Limb (tissue), 2 donors: Measurements from ENCODE around the gene SHANK3.
A peak's percentile ranks its signal among the peaks of the same experiment; 100 is the strongest.
"Not testable (repeated sequence)": the region's sequence is repeated elsewhere in the genome, so short reads cannot be mapped to it uniquely, and the experiment has no call there.

Source experiments
- DNase-seq, 2 donors: peaks; one replicate each; pipeline ENCODE4 v3.0.0-alpha.2; 2016; ENCODE audit errors: extremely low spot score in 2 of 2

SHANK3 gene

DNA sequence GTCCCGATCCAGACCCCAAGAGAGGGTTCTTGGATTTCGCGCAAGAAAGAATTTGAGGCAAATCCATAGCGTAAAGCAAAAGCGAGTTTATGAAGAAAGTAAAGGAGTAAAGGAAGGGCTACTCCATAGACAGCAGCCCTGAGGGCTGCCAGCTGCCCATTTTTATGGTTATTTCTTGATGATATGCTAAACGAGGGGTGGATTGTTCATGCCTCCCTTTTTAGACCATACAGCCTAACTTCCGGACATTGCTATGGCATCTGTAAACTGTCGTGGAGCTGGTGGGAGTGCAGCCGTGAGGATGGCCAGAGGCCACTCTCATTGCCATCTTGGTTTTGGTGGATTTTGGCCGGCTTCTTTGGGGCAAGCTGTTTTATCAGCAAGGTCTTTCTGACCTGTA lies 19.4 kb upstream of the SHANK3 start:
- no peak for DNase-seq

DNA sequence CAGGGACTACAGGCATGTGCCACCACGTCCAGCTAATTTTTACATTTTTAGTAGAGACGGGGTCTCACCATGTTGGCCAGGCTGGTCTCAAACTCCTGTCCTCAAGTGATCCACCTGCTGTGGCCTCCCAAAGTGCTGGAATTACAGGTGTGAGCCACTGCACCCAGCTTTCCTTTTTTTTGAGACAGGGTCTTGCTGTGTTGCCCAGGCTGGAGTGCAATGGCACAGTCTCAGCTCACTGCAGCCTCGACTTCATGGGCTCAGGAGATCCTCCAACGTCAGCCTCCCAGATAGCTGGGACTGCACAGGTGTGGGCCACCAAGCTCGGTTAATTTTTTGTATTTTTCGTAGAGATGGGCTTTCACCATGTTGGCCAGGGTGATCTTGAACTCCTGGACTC lies 18.0 kb upstream of the SHANK3 start:
- DNase-seq, result not testable (repeated sequence)

DNA sequence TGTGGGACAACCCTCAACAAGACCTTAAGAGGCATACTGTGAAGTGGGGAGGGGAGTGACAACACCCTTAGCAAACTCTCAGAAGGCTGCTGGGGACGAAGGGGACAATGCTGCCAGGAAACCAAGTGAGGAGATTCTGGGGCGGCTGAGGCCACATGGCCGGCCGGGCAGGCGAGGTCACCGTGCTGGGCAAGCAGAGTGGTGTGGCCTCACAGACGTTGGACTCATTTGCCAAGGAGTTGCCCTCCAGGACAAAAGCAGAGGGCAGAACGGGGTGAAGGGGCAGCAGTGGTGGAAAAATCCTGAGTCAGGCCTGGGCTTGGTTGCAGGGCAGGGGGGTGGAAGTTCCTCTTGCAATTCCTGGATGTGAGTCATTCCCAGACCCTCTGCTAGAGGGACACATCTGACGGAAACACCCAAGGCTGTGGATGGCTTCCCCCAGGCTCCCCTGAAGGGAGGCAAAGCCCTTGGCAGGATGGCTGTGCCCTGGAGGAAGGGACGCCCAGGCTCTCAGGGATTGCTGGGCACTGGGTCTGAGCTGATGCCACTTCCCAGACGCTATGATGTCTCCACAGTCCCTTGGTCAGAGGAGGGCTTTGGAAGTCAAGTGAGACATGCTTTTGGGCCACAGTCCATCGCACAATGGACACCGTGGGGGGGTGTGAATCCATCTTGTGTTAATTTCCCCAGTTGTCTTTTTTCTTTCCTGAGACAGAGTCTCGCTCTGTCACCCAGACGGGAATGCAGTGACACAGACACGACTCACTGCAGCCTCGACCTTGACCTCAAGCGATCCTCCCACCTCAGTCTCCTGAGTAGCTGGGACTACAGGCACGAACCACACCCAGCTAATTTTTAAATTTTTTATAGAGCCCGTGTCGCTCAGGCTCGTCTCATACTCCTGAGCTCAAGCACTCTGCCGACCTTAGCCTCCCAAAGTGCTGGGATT lies 16.2 kb upstream of the SHANK3 start:
- DNase-seq, result no peak

DNA sequence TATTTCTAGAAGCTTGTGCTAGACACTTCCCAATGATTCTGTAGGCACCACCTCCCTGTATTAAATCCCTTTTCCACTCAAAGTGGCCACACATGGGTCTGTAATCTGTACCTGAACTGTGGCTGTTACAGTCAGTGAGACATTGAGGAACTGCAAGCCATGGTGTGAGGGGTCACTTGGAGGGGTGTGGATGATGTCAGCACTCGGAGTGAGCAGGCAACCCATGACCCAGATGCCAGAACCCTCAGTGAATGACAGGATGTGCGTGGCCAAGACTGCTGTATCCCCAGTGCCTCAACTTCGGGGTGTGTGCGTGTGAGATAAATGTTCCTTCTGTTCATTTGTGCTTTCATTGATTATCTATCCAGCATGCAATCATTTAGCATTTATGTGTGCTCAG lies 14.7 kb upstream of the SHANK3 start:
- DNase-seq, result no peak

DNA sequence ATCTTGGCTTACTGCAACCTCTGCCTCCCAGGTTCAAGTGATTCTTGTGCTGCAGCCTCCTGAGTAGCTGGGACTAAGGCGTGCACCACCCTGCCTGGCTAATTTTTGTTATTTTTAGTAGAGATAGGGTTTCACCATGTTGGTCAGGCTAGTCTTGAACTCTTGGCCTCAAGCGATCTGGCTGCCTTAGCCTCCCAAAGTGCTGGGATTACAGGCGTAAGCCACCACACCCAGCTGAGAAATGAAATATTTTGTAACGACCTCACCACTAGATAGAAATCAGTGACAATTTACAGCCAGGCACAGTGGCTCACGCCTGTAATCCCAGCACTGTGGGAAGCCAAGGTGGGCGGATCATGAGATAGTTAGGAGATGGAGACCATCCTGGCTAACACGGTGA lies 12.9 kb upstream of the SHANK3 start:
- DNase-seq, result not testable (repeated sequence)

DNA sequence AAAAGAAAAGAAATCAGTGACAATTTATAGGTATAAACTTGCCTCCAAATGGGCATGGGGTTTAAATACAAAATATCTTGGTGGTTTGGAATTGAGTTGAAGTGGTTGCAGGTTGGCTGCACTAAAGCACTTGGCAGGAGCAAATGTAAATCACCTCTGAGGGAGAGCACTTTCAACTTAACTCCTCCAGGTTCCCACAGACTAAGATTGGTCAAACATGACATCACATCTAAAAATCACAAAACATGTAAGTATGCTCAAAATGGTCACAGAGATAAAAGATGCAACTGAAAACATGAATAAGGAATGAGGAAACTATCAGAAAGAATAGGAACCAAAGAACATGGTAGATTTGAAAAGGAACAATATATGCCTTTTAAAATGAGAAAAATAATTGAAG lies 12.3 kb upstream of the SHANK3 start:
- DNase-seq, result no peak

DNA sequence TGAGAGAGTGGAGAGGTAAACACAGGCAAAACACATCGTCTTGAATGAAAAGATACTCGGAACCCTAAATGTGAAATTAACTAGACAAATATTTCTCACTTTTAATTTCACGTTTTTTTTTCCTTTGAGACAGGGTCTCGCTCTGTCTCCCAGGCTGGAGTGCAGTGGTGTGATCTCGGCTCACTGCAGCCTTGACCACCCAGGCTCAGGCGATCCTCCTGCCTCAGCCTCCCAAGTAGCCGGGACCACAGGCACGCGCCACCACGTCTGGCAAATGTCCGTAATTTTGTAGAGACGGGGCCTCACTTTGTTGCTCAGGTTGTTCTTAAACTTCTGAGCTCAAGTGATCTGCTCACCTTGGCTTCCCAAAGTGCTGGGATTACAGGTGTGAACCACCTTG lies 7.4 kb upstream of the SHANK3 start:
- no peak for DNase-seq

DNA sequence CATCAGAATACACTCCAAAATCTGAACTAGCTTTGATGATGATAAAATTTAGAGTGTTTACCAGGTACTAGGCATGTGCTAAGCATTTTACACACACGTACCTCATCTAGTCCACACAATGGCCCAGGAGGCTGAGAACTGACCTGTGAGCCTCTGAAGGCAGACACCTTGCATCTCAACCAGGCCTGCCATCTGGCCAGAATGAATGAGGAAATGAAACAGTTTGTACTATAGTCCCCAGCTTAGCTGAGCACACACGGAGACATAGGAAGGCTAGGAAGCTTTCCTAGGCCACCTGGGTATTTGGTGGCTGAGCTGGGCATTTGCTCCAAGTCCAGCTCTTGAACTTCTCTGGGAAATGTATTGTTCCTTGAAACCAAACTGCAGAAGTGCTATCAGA lies 6.9 kb upstream of the SHANK3 start:
- DNase-seq, result no peak

DNA sequence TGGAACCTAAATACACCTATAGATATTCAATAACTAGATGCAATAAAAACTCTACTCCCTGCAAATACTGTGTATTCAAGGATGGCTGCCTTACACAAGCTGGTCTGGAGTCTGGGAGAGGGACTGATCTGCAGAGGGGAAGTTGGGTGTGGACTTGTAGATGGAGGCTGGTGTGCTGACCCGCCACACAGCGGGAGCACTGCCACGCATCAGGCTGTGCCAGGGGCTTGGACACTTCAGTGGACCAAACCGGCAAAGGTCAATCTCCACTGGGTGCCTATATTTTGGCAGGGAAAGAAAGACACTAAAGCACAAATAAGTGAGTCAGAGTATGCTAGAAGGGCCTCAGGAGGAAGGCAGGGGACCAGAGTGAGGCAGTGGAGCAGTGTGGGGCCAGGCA lies 2.1 kb upstream of the SHANK3 start:
- DNase-seq, result no peak

DNA sequence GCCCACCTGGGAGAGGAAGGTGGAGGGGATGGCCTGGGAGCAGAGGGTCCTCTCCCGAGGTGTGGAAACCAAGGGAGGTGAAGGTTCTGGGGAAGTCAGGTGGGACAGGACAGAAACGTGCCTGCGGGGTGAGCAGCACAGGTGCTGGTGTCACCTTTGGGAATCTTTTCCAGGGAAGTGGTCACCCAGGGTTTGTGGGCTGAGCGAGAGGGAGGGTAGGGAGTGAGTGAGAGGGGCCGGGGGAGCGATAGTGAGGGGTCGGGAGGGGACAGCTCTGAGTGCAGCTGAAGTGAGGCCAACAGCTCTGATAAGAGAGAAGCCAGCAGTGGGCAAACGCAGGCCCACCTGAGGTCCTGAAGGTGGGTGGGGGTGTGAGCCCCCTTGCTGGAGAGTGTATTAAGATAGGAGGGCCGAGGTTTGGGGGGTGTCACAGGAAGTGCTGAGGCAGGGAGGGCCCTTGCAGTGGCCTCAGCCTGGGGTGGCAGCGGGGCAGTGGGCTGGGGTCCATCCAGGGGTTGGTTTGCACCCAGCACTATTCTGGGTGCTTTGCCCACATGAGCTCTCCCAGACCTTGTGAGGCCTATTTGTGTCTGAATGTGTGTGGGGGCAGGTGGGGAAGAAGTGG lies 1.6 kb upstream of the SHANK3 start:
- no peak for DNase-seq

DNA sequence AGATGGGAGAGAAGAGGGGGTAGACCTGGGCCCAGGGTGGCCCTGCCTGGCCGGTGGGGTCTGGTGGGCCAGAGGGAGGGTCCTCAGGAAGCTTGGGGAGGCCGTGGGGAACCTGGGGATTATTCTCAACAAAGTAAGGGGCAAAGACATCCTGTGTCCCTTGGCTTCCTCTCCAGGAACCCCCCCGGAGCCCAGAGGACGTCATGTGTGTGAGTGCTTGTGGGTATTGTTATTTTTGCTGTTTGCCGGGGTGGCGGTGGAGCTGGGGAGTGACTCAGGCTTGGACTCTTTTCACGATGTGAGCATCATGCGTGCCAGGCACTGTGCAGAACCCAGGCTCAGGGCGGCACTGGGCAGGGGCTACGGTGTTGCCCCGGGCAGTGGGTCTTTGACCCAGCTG lies 982 bp upstream of the SHANK3 start:
- DNase-seq, result no peak

DNA sequence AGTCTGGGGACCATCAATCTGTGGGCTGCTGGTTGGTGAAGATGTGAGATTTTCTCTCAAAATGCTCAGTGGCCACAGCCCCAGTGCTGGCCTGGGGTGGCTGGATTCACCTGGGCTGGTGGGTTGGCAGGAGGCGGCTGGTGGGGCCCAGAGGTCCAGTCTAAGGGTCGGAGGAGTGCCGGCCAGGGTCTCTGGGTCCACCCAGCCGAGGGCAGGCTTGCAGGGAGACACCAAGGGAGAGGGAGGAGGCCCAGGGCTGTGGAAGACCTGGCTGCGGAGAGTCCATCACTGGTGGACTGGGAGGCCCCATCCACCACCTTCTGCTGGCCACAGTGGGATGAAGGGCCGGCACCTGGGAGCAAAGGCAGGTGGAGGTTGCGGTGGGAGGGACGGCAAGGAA lies 582 bp upstream of the SHANK3 start:
- DNase-seq, result no peak

DNA sequence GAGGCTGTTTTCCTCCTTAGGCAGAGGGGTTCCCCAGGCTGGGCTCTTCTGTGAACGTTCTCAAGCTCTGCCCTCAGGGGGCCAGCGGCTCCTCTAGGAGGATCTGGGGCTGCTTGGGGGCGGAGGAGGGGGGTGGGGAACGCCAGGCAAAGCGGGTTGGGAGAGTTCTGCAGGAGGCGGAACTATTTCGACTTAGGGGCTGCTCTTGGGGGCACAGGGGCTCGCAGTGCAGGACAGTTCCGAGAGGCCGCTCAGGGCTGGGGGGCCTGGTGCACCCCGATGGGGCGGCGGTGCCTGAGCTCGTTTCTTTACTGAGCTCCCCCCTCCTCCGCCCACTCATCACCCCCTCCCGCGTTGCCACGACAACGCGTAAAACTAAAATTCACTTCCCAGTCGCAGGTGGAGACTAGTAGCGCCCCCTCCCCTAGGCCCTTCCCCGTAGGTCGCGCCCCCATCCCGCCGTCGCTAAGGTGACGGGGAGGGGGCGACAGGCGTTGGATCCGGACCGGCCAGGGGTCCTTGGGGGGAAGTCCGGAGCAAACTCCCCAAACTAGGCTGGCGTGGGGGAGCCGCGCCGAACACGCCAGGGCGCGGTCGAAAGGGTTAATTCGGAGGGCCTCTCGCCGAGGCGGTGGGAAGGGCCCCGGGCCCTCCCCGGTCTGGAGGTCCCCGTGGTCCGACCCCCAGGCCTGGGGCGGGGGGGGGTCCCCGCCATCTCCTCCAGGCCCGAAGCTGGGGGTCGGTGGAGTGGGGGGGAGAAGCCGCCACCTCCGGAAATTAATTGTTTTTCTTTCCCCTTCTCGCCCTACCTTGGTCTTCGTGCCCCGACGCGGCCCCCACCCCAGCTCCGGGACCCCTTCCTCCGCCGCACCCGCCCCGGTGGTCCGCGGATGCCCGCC lies 857 bp downstream of the SHANK3 start:
- peak in 1 of 2 donors; percentile 71 for DNase-seq

DNA sequence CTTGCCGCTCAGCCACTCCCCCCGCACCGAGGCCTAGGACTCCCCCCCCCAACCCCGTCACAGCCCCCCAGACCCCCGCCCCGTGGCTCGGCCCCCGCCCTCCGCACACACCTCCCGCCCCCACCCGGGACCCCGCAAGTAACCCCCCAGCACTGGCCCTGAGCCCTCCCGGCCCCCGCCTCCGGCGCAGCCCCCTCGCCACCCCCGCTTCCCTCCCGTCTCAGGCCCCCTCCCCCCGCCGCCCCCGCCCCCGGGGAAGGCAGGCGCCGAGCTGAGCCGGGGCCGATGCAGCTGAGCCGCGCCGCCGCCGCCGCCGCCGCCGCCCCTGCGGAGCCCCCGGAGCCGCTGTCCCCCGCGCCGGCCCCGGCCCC lies 1.5 kb downstream of the SHANK3 start:
- peak in 1 of 2 donors; percentile 73 for DNase-seq

DNA sequence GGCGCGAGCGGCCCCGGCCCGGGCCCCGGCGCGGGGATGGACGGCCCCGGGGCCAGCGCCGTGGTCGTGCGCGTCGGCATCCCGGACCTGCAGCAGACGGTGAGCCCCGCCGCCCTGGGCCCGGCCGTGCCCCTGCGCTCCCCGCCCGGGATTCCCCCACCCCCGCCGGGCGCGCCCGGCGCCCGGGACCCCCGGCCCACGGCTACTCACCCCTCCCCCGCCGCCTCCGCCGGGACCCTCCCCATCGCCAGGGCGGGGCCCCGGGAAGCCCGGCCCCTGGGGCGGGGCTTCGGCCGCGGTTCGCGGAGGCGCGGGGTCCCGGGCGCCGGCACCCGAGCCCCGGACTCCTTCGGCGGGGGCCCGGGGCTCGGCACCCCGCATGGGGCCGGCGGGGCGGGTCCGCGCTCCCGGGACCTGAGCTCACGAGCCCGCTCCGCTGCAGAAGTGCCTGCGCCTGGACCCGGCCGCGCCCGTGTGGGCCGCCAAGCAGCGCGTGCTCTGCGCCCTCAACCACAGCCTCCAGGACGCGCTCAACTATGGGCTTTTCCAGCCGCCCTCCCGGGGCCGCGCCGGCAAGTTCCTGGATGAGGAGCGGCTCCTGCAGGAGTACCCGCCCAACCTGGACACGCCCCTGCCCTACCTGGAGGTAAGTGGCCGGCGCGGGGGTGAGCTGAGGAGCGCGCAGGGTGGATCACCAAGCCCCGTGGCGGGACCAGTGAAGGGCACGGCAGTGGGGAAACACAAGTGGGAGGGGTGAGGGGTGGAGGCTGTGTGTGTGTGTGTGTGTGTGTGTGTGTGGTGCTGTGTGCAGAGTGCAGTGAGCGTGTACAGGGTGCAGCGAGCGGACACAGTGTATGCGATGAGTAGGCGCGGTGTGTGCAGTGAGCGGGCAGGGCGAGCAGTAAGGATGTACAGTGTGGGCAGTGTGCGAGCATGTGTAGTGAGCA lies 2.3 kb downstream of the SHANK3 start:
- peak in 1 of 2 donors; percentile 82 for DNase-seq

DNA sequence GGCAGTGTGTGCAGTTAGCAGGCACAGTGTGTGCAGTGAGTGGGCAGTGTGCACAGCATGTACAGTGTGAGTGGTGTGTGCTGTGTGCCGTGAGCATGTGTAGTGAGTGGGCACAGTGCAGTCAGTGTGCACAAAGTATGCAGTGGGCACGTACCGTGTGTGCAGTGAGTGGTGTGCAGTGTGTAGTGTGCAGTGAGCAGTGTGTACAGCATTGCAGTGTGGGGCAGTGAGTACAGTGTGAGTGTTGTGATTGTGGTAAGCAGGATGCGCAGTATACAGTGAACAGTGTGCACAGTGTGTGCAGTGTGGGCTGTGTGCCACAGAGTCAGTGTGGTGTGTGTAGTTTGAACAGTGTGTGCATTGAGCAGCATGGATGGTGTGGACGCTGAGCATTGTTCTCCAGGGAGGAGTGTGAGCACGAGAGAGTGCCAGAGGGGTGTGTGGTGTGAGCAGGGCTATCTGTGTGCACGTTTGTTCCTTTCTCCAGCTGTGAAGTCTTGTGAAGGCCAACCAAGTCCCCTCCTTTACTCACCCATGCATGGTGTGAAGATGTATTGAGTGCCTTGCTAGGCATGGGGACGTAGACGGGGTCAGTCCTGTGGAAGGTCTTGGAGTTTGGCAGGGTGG lies 3.0 kb downstream of the SHANK3 start:
- no peak for DNase-seq

DNA sequence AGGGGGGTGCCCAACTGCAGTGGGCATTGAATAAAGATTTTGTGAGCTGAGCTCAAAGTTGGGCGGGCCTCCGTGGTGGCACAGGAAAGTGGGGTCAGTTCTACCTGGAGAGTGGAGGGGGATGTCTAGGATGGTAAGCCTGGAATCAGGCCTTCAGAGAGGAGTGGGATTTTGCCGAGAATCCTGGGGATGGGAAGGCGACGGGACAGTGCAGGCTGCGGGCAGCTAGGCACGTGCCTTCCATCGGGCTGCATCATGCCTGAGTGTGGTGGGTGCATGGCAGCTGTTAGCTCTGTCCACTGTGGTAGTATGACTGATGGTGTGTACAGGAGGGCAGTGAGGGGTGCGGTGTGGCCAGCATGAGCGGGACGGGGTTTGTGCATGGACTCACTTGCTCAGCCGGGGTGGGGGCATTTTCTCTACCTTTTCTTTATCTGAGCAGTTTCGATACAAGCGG lies 3.6 kb downstream of the SHANK3 start:
- DNase-seq, result no peak

DNA sequence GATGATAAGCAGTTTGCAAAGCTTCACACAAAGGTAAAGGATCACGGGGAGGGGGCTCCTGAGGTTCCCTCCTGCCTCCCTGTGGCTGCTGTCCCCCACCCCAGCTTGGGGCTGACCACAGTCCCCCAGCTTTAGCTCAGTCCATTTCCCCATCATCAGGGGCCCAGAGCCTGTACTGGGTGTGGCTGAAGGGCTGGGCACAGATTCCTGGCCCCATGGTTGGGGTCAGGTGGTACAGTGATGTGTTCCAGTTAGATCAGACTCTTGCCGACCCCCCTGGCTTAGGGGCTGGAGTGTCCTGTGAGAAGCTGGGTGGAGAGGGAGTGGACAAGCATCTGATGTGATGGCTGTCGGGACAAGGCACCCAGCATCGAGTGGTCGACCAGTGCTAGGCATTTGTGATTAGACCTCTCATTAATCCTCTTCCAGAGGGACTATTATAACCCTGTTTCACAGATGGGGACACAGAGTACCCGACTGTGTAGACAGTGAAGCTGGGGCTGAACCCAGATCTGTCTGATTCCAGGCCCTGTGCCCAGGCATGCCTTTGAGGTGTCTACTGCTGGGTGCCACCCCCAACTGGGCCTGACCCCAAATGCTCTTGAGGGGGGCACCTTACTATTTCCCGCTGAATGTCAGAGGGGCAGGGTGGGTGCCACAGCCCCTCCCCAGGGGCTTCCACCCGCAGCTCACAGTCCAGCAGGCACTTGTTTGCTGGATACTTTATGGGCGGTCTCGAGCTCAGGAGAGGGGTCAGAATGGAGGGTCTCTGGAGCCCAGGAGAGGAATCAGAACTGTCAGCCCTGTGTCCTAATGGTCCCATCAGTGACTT lies 4.3 kb downstream of the SHANK3 start:
- no peak for DNase-seq

DNA sequence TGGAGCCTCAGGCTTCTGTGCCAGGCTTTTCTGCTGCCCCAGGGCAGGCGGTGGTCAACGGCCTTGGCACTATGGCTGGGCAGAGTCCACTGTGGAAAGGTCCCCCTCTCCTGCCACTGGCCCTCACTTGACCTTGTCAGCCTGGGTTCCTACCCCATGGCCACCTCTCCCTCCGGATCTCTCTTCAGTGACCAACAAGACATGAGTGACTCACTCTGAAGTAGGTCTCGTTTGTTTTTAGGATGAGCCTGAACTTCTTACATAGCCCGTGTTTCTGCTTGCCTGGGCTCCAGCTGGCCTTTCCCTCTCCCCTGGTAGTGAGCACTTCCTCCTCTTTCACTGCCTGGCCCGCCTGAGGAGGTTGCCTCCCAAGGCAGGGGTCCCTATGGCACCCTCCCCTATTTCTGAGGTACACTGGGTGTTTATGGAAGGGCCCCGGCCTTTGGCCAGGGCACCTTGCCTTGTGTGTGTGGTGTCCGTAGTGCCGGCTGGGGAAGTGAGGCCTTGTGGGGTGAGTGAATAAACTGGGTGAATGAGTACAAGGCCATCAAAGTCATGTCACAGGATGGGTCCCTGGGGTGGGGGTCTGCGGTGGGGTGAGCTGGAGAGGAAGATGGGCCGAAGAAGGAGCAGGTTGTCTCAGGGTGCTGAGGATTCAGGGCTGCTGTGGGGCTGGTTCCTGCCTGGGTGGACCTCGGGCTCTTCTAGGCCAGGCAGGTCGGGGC lies 5.0 kb downstream of the SHANK3 start:
- no peak for DNase-seq
